Activated CD4-positive, alpha-beta T cell treated with anti-CD3 and anti-CD28 coated beads, Interleukin-2, amount 50 U/mL, for 16 hours (primary cell): ENCODE measurements around the gene SNX6.
"Not testable (repeated sequence)": the region's sequence is repeated elsewhere in the genome, so short reads cannot be mapped to it uniquely, and the experiment has no call there.

Experiments
- DNase-seq: peaks from one replicate; pipeline ENCODE4 v3.0.0-alpha.2; 2020

The SNX6 gene

DNA sequence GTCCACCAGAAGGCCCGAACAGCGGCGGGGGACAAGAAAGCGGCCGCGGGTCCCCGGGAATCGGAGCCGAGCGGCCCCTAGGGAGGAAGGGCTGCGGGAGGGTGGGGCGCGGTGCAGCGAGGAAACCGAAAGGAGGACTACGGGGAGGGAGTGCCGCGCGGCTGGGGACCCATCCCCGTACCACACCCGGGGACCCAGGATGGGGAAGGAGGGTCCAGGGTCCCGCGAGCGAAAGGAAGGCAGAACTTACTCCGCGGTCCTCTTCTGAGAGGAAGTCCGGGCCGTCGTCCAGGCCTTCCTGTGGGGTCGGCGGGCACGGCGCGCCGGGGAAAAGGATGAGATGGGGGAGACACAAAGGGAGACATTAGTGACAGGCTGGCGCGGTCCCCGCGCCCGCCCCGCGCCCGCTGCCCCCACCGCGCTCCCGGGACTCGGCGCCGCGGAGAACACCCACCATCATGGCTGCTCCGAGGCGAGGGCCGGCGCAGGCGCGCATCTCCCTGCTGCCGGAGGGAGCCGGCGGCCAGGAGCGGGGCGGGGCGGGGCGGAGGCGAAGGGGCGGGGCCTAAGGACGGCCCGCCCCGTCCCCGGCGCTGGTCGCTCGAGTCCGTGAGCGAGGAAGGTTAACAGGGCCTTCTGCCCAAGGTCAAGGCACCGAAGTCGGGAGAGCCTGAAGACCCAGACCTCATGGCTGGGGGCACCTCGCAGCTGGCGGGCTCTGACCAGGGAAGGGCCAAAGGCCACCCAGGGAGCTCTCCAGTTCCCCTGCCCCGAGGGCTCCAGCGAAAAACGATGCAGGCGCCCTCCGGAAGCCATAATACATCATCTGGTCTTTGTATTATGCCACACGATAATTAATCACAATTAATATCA lies at the start of gene SNX6:
Gene SNX6, minus strand, starts transcription at position 492 of the 873 bp plus-strand sequence. Its CDS starts 32 bp downstream, at position 460.
- peak; percentile 80 for DNase-seq

DNA sequence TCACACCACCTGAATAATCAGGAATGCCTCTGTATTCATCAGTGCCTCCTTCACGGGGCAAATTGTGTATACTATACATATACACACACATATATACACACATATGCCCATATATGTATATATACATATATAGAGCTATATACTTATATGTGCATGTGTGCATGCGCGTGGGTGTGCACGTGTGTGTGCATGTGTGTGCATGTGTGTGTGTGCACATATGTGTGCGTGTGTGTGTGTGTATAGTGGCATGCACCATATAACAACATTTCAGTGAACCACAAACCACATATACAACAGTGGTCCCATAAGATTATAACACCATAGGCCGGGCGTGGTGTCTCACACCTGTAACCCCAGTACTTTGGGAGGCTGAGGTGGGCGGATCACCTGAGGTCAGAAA lies 48.8 kb upstream of the SNX6 start:
- no peak for DNase-seq

- DNase-seq = no peak
Observed at GRCh38 chr14:34678306-34678705, 48.4 kb upstream of the SNX6 start.

GRCh38 chr14:34676516-34677211 lies 46.7 kb upstream of the SNX6 start:
- no peak for DNase-seq

- no peak for DNase-seq
Observed at GRCh38 chr14:34673702-34674101, 43.8 kb upstream of the SNX6 start.

- no peak for DNase-seq
Observed at GRCh38 chr14:34671716-34672115, 41.8 kb upstream of the SNX6 start.

DNA sequence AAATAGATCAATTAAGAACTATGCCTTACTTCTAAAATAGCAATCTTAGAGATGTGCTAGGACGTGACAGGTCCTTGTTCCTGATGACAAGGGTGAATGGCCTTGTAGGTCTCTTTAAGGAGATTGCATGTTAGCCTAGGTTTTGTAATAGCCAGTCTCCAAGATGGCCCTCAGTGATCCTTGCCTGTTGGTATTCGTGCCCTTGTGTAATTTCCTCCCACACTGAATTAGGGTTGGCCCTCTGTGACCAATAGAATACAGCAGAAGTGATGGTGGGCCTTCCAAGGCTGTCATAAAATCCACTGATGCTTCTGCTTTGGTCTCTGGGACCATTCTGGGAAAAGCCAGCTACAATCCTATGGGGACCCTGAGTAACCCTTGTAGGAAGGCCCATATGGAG lies 38.2 kb upstream of the SNX6 start:
- no peak for DNase-seq

DNA sequence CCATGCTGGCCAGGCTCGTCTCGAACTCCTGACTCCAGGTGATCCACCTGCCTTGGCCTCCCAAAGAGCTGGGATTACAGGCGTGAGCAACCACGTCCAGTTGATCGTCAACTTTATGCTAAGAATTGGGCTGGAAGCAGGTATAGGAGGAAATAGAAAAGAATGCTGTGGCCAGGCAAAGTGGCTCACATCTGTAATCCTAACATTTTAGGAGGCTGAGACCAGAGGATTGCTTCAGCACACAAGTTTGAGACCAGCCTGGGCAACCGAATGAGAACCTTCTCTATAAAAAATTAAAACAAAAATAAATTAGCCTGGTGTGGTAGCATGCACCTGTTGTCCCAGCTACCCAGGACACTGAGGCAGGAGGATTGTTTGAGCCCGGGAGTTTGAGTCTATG lies 37.1 kb upstream of the SNX6 start:
- DNase-seq = no peak

GRCh38 chr14:34665785-34666435 lies 36.0 kb upstream of the SNX6 start:
- peak; percentile 29 for DNase-seq

- no peak for DNase-seq
Observed at GRCh38 chr14:34662561-34663088, 32.7 kb upstream of the SNX6 start.

GRCh38 chr14:34660796-34661195 lies 30.8 kb upstream of the SNX6 start:
- no peak for DNase-seq

DNA sequence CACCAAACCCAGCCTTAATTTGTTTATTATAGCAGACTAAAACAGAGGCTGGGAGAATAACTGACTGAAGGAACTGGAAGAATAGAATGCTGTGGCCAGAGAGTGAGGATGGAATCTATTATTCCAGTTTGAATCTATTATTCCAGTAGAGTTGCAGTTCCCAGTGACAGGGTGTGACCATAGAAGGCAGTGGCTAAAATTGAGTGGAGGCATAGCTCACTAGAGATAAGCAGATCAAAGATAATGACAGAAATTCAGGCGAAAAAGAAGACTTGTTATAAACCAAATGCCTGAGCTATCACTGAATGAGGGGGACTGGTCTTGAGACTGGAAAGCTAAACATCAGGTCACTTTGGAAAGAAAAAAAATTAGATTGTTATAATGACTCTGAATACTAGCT lies 26.0 kb upstream of the SNX6 start:
- DNase-seq = no peak

GRCh38 chr14:34653073-34653472 lies 23.1 kb upstream of the SNX6 start:
- DNase-seq = not testable (repeated sequence)

DNA sequence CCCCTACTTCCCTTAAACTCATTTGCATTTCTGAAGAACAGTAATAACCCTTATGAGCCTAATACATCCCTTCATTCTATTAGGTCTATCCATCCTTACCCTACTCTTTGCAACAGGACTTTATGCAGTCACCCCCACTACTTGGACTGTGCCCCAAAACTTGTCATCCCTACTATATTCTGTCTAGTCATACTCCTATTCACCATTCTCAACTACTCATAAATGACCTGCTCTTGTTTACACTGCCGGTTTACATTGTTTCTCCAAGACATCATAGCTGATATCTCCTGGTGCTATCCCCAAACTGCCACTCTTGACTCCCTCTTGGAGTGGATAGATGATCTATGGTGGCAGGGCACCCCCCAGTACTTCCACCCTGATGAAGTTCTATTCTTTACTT lies 22.4 kb upstream of the SNX6 start:
- DNase-seq = not testable (repeated sequence)

DNA sequence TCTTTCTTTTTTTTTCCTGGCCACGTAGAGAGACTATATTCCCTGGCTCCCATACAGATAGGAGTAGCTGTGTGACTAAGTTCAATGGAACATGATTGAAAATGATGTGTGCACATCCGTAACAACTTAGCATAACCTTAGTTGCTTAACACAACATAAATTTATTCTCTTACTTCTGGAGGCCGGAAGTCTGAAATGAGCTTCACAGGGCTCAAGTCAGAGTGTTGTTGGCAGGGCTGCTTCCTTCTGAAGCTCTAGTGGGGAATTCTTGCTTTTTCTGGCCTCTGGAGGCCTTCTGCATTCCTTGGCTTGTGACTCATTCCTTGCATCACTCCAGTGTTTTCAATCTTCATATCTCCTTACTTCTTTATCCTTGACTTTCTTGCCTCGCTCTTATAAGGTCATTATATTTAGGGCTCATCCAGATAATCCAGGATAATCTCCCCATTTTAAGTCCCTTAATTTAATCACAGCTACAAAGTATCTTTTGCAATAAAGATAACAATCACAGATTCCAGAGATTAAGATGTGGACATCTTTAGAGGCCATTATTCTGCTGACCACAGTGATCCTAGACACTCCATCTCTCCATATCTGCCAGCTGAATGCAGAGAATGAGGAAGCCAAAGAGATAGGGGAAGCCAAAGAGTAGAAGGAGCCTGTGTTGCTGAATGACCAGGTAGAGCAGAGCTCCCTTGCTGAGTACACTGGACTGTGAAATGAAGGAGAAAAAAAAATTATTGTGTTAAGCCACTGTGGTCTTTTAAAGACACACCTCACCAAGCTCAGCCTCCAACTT lies 21.0 kb upstream of the SNX6 start:
- DNase-seq = no peak

GRCh38 chr14:34650006-34650405 lies 20.1 kb upstream of the SNX6 start:
- not testable (repeated sequence) for DNase-seq

- DNase-seq = no peak
Observed at GRCh38 chr14:34649344-34649743, 19.4 kb upstream of the SNX6 start.

GRCh38 chr14:34646570-34647255 lies 16.8 kb upstream of the SNX6 start:
- DNase-seq = no peak

DNA sequence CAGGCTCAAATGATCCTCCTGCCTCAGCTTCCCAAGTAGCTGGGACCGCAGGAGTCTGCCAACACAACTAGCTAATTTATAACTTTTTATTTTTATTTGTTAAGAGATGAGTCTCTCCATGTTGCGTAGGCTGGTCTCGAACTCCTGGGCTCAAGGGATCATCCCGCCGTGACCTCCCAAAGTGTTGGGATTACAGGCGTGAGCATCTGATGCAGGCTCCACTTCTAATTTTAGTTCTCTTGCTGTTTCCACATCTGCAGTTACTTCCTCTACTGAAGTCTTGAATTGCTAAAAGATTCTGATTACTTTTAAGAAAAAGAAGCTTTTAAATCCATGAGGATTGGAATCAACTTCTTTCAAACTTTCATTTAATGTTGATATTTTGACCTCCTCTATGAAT lies 13.4 kb upstream of the SNX6 start:
- no peak for DNase-seq

DNA sequence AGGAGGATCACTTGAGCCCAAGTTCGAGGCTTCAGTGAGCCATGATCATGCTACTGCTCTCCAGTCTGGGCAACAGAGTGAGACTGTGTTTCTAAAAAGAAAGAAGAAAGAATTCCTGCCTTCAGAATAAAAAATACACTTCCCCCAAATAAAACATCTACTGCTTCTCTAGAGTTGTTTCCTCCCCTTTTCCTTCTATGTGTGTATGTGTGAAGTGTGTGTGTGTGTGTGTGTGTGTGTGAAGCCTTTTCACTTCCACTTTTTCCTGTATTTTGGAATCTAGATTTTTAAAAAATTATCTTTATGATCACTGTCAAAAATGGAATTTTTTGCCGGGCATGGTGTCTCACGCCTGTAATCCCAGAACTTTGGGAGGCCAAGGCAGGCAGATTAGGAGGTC lies 12.6 kb upstream of the SNX6 start:
- no peak for DNase-seq

DNA sequence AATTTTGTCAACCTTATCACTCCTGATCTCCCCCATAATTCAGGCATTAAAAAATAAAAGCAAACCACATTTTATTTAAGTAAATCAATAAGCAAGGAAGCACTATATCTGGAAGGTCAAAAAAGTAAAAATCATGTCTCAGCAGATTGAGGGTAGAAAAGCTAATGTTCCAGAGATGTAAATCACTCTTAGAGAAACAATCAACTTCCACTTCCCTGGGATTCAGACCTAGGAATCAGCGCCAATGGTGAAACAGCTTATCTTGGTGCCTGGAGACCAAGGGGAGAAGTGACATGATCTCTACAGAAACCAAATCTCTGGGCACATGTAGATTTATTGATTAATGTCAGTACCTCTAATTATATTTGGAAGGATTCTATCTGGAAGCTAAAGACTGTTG lies 10.9 kb upstream of the SNX6 start:
- no peak for DNase-seq

DNA sequence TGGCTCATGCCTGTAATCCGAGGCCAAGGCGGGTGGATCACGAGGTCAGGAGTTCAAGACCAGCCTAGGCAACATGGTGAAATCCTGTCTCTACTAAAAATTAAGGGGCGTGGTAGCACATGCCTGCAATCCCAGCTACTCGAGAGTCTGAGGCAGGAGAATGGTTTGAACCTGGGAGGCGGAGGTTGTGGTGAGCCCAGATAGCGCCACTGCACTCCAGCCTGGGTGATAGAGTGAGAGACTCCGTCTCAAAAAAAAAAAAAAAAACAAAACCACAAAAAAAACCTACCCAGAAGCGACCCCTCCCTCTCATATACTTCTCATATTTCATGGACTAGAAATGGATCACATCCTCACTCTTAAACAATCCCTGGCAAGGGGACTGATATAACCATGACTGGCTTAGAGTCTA lies 4.4 kb upstream of the SNX6 start:
- DNase-seq = not testable (repeated sequence)
